ENCODE measurements around the gene MASP1.

MASP1 gene

DNA sequence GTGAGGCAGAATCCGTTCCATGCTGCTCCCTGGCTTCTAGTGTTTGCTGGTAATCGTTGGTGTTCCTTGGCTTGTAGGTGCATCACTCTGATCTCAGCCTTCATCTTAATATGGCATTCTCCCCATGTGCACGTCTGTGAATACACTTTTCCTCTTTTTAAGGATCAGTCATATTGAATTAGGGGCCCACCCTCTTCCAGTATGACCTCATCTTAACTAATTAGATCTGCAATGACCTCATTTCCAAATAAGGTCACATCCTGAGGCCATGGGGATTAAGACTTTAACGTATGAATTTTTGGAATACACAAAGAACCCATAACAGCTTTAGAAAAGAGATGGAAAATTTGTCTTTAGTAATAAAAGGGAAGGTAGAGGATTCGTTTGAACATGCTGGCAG lies 34.1 kb upstream of the MASP1 start:
- POLR2A ChIA-PET = no interaction called here
- CTCF ChIA-PET = interaction anchor here (1.7 to 19.0 kb wide), 2 partner anchors 17 to 354 kb away, joined by 4 to 653 read pairs; no protein-coding TSS in a partner anchor
- TF ChIP-seq, protein P1, sequence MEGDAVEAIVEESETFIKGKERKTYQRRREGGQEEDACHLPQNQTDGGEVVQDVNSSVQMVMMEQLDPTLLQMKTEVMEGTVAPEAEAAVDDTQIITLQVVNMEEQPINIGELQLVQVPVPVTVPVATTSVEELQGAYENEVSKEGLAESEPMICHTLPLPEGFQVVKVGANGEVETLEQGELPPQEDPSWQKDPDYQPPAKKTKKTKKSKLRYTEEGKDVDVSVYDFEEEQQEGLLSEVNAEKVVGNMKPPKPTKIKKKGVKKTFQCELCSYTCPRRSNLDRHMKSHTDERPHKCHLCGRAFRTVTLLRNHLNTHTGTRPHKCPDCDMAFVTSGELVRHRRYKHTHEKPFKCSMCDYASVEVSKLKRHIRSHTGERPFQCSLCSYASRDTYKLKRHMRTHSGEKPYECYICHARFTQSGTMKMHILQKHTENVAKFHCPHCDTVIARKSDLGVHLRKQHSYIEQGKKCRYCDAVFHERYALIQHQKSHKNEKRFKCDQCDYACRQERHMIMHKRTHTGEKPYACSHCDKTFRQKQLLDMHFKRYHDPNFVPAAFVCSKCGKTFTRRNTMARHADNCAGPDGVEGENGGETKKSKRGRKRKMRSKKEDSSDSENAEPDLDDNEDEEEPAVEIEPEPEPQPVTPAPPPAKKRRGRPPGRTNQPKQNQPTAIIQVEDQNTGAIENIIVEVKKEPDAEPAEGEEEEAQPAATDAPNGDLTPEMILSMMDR (IDR thresholded peaks at IDR 0.05; ENCODE audit: control extremely low read depth, extremely low read depth, low read depth, missing control alignments) = no peak
- DNase-seq (ENCODE audit: extremely low spot score) = no peak

DNA sequence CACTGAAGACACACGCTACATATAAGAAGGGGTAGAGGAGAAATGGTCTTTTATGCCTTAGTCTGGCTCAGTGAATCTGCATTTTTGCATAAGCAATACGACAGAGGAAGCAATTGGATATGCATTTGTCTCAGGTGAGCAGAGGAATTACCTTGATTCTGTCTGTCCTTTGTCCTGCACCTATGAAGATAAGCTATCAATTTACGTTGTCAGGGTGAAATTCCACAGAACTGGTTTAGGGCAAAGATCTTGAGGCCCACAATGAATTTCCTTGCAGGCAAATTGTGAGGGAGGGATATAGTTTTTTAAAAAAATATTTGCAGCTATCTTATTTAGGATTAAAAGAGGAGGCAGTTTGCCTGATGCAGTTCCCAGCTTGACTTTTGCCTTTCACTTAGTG lies 31.6 kb upstream of the MASP1 start:
- DNase-seq (ENCODE audit: extremely low spot score) = no peak
- CTCF ChIA-PET = interaction anchor here (19.0 kb wide), 1 partner anchor 357 kb away, joined by 653 read pairs; no protein-coding TSS in a partner anchor
- POLR2A ChIA-PET = no interaction called here
- TF ChIP-seq, protein P1 (IDR thresholded peaks at IDR 0.05; ENCODE audit: control extremely low read depth, extremely low read depth, low read depth, missing control alignments) = no peak

DNA sequence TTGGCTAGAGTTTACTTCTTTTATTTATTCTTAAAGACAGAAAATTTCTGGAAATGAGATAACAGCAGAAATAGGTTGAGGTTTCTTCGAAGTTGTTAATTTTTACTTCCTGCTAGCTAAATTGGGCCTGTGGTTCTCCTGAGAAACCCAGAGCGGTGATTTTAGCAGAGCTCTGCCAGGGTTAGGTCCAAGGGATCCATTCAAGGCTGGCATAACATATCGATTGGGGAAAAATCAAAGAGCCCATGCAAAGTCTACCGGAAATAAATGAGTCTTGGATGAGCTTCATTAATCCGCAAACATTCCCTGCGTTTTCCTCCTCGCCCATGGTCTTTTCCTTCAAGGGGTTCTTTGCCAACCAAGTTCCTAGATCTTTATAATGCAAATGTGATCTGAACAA lies 30.8 kb upstream of the MASP1 start:
- POLR2A ChIA-PET = no interaction called here
- TF ChIP-seq, protein P1 (IDR thresholded peaks at IDR 0.05; ENCODE audit: control extremely low read depth, extremely low read depth, low read depth, missing control alignments) = no peak
- CTCF ChIA-PET = interaction anchor here (1.1 to 19.0 kb wide), 2 partner anchors 293 to 358 kb away, joined by 3 to 653 read pairs; no protein-coding TSS in a partner anchor
- no peak for DNase-seq (ENCODE audit: extremely low spot score)

GRCh38 chr3:187321766-187322165 lies 30.2 kb upstream of the MASP1 start:
- DNase-seq (ENCODE audit: extremely low spot score) = no peak
- ChIA-PET POLR2A (no interaction called here), CTCF (interaction anchor here (1.1 to 19.0 kb wide), 2 partner anchors 294 to 358 kb away, joined by 3 to 653 read pairs; no protein-coding TSS in a partner anchor)
- TF ChIP-seq, protein P1 (IDR thresholded peaks at IDR 0.05; ENCODE audit: control extremely low read depth, extremely low read depth, low read depth, missing control alignments) = no peak

DNA sequence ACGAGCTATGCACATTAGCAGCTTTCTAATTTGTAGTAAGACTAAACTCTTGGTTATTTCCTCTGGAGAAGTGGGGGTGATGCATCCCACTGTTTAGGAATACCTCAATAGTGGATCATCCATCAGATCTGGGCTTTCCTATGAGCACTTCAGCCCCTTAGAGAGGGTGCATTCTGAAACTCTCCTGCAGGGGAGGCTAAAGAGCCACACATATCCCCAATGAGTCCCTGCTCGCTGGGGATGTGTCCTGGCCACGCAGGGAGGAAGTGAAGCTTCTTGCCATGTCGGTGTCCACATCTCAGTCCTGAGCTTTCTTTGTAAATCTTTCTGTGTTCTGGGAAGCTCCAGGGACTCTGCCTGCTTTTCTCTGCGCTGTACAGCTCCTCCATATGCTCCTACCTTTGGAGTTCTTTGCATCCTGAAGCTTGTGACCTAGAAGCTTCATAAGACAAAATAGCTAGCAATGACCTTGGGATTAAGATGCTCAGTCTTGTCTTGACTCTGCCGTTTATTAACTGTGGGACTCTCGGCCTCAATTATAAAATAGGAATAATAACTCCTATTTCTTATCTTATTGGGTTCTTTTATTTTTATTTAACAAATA lies 28.3 kb upstream of the MASP1 start:
- POLR2A ChIA-PET = no interaction called here
- TF ChIP-seq, protein P1 (IDR thresholded peaks at IDR 0.05; ENCODE audit: control extremely low read depth, extremely low read depth, low read depth, missing control alignments) = peak; percentile 80
- CTCF ChIA-PET = interaction anchor here (0.6 to 19.0 kb wide), 62 partner anchors 10 to 1903 kb away, joined by 3 to 653 read pairs (median 5); partner anchors contain the start of genes RTP2 and RTP4
- DNase-seq (ENCODE audit: extremely low spot score) = peak; percentile 56

DNA sequence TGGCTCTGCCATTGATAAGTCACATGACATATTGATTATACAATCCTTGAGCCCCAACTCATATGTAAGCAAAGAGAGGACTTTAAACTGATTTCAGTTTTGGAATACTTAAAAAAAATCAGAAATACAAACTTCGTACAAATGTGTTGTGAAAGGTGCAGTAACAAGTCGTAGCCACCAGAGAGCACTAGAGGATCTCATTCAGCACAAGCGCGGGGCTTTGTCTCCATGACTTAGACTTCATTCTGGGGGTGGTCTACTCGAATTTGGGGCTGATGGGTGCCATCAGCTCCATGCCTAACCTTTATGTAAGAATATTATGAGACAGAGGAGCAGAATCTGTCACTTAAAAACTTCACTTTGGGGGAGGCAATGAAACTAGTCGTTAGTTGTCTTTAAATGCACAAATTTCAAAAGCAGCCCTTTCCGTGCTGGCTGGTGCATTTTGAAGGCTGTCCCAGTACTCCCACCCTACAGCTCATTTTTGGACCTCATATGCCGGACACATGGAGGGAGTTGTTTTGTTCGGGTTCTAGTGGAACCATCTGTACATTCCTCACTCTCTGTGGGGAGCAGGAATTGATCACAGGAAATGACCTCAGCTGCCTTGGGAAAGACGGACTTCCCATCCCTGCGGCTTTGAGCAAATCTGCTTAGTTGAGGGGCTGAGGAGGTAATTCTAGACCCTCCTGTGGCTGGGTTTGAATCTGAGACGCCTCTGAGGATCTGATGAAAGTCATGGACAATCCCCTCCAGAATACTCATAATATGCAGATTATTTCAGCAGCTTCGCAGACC lies 27.5 kb upstream of the MASP1 start:
- POLR2A ChIA-PET = no interaction called here

More for the DNA sequence above, 27.5 kb upstream of the MASP1 start:
- CTCF ChIA-PET = interaction anchor here (0.6 to 19.0 kb wide), 69 partner anchors 10 to 1904 kb away, joined by 3 to 653 read pairs (median 5); partner anchors contain the start of genes RTP2 and RTP4
- DNase-seq (ENCODE audit: extremely low spot score) = peak; percentile 42
- TF ChIP-seq, protein P1 (IDR thresholded peaks at IDR 0.05; ENCODE audit: control extremely low read depth, extremely low read depth, low read depth, missing control alignments) = peak; percentile 73
